ENCODE measurements around the gene GHDC.
"Not testable (repeated sequence)": the region's sequence is repeated elsewhere in the genome, so short reads cannot be mapped to it uniquely, and the experiment has no call there.

The GHDC gene

GRCh38 chr17:42167807-42168206, 26.5 kb downstream of the GHDC start:
- peaks cover 27% of the 10 kb centered on the region for H3K4me1 Mint-ChIP-seq (ENCODE audit: low read depth)
- H3K9me3 Mint-ChIP-seq = no peaks in the 10 kb centered on the region
- intact Hi-C loops (cut with micrococcal nuclease) = loop anchor here (5.0 kb wide), 1 partner anchor 36 kb away; no protein-coding TSS in a partner anchor
- H3K36me3 Mint-ChIP-seq (ENCODE audit: low read depth) = no peaks in the 10 kb centered on the region
- H3K4me3 Mint-ChIP-seq = peak overlapping the region; percentile 27
- H3K27me3 Mint-ChIP-seq = peaks cover 38% of the 10 kb centered on the region
- H3K27ac Mint-ChIP-seq = peak overlapping the region; percentile 20

GRCh38 chr17:42166196-42166763, 28.0 kb downstream of the GHDC start:
- H3K4me3 Mint-ChIP-seq = no peak overlapping the region
- peaks cover 27% of the 10 kb centered on the region for H3K27me3 Mint-ChIP-seq
- no peaks in the 10 kb centered on the region for H3K36me3 Mint-ChIP-seq (ENCODE audit: low read depth)
- intact Hi-C loops (cut with micrococcal nuclease) = loop anchor here (5.0 kb wide), 1 partner anchor 34 kb away; no protein-coding TSS in a partner anchor
- H3K9me3 Mint-ChIP-seq = no peaks in the 10 kb centered on the region
- H3K4me1 Mint-ChIP-seq (ENCODE audit: low read depth) = peaks cover 42% of the 10 kb centered on the region
- H3K27ac Mint-ChIP-seq = no peak overlapping the region

- intact Hi-C loops (cut with micrococcal nuclease) = loop anchor here (5.0 kb wide), 1 partner anchor 33 kb away; no protein-coding TSS in a partner anchor
- H3K36me3 Mint-ChIP-seq (ENCODE audit: low read depth) = no peaks in the 10 kb centered on the region
- H3K4me1 Mint-ChIP-seq (ENCODE audit: low read depth) = peaks cover 46% of the 10 kb centered on the region
- no peak overlapping the region for H3K27ac Mint-ChIP-seq
- H3K9me3 Mint-ChIP-seq = no peaks in the 10 kb centered on the region
- H3K27me3 Mint-ChIP-seq = peaks cover 21% of the 10 kb centered on the region
- no peak overlapping the region for H3K4me3 Mint-ChIP-seq
Observed at GRCh38 chr17:42165751-42166150, 28.5 kb downstream of the GHDC start.

GRCh38 chr17:42163696-42164407, 30.4 kb downstream of the GHDC start:
- Mint-ChIP-seq H3K9me3 (no peaks in the 10 kb centered on the region), H3K27ac (peak overlapping the region; percentile 31), H3K36me3 (ENCODE audit: low read depth) (no peaks in the 10 kb centered on the region), H3K4me1 (ENCODE audit: low read depth) (peaks cover 46% of the 10 kb centered on the region), H3K4me3 (no peak overlapping the region), H3K27me3 (peaks cover 17% of the 10 kb centered on the region)
- intact Hi-C loops (cut with micrococcal nuclease) = no loop called here

GRCh38 chr17:42163113-42163512, 31.2 kb downstream of the GHDC start:
- Mint-ChIP-seq H3K4me3 (no peak overlapping the region), H3K9me3 (no peaks in the 10 kb centered on the region), H3K27me3 (peaks cover 17% of the 10 kb centered on the region), H3K27ac (peak overlapping the region; percentile 31), H3K36me3 (ENCODE audit: low read depth) (no peaks in the 10 kb centered on the region), H3K4me1 (ENCODE audit: low read depth) (peaks cover 44% of the 10 kb centered on the region)
- intact Hi-C loops (cut with micrococcal nuclease) = no loop called here

- Mint-ChIP-seq H3K9me3 (no peaks in the 10 kb centered on the region), H3K27ac (no peak overlapping the region), H3K36me3 (ENCODE audit: low read depth) (no peaks in the 10 kb centered on the region), H3K27me3 (peaks cover 13% of the 10 kb centered on the region), H3K4me1 (ENCODE audit: low read depth) (peaks cover 34% of the 10 kb centered on the region), H3K4me3 (no peak overlapping the region)
- intact Hi-C loops (cut with micrococcal nuclease) = no loop called here
Observed at GRCh38 chr17:42160531-42160910, 33.8 kb downstream of the GHDC start.

GRCh38 chr17:42159796-42160530, 34.3 kb downstream of the GHDC start:
- peaks cover 9% of the 10 kb centered on the region for H3K27me3 Mint-ChIP-seq
- intact Hi-C loops (cut with micrococcal nuclease) = no loop called here
- peaks cover 2% of the 10 kb centered on the region for H3K36me3 Mint-ChIP-seq (ENCODE audit: low read depth)
- H3K27ac Mint-ChIP-seq = no peak overlapping the region
- peaks cover 38% of the 10 kb centered on the region for H3K4me1 Mint-ChIP-seq (ENCODE audit: low read depth)
- H3K4me3 Mint-ChIP-seq = no peak overlapping the region
- no peaks in the 10 kb centered on the region for H3K9me3 Mint-ChIP-seq

GRCh38 chr17:42155614-42156045, 38.7 kb downstream of the GHDC start:
- Mint-ChIP-seq H3K27ac (peak overlapping the region; percentile 94), H3K9me3 (no peaks in the 10 kb centered on the region), H3K4me3 (peak overlapping the region; percentile 78), H3K36me3 (ENCODE audit: low read depth) (peaks cover 42% of the 10 kb centered on the region), H3K4me1 (ENCODE audit: low read depth) (peaks cover 44% of the 10 kb centered on the region), H3K27me3 (no peaks in the 10 kb centered on the region)
- intact Hi-C loops (cut with micrococcal nuclease) = loop anchor here (1.0 kb wide), 1 partner anchor 26 kb away; the partner anchor contains the start of gene KCNH4

- peaks cover 46% of the 10 kb centered on the region for H3K4me1 Mint-ChIP-seq (ENCODE audit: low read depth)
- peak overlapping the region; percentile 94 for H3K27ac Mint-ChIP-seq
- intact Hi-C loops (cut with micrococcal nuclease) = no loop called here
- peaks cover 49% of the 10 kb centered on the region for H3K36me3 Mint-ChIP-seq (ENCODE audit: low read depth)
- no peaks in the 10 kb centered on the region for H3K9me3 Mint-ChIP-seq
- no peaks in the 10 kb centered on the region for H3K27me3 Mint-ChIP-seq
- peak overlapping the region; percentile 78 for H3K4me3 Mint-ChIP-seq
Observed at GRCh38 chr17:42153919-42154742, 40.2 kb downstream of the GHDC start.

- Mint-ChIP-seq H3K36me3 (ENCODE audit: low read depth) (peaks cover 84% of the 10 kb centered on the region), H3K4me1 (ENCODE audit: low read depth) (peaks cover 69% of the 10 kb centered on the region), H3K4me3 (no peak overlapping the region), H3K27ac (peak overlapping the region; percentile 73), H3K9me3 (no peaks in the 10 kb centered on the region), H3K27me3 (no peaks in the 10 kb centered on the region)
- intact Hi-C loops (cut with micrococcal nuclease) = no loop called here
Observed at GRCh38 chr17:42146911-42147607, 47.2 kb downstream of the GHDC start.

- H3K4me3 Mint-ChIP-seq; H3K9me3 Mint-ChIP-seq; H3K27me3 Mint-ChIP-seq; intact Hi-C loops (cut with micrococcal nuclease): not testable (repeated sequence)
- peak overlapping the region; percentile 50 for H3K27ac Mint-ChIP-seq
- peaks cover 82% of the 10 kb centered on the region for H3K4me1 Mint-ChIP-seq (ENCODE audit: low read depth)
- peaks cover 83% of the 10 kb centered on the region for H3K36me3 Mint-ChIP-seq (ENCODE audit: low read depth)
Observed at GRCh38 chr17:42143138-42143537, 51.2 kb downstream of the GHDC start.

GRCh38 chr17:42142371-42142896, 51.9 kb downstream of the GHDC start:
- Mint-ChIP-seq H3K27ac (peak overlapping the region; percentile 50), H3K36me3 (ENCODE audit: low read depth) (peaks cover 83% of the 10 kb centered on the region), H3K4me1 (ENCODE audit: low read depth) (peaks cover 80% of the 10 kb centered on the region), H3K27me3 (no peaks in the 10 kb centered on the region), H3K4me3 (peak overlapping the region; percentile 10), H3K9me3 (no peaks in the 10 kb centered on the region)
- intact Hi-C loops (cut with micrococcal nuclease) = no loop called here

GRCh38 chr17:42141382-42141781, 52.9 kb downstream of the GHDC start:
- intact Hi-C loops (cut with micrococcal nuclease) = no loop called here
- peak overlapping the region; percentile 50 for H3K27ac Mint-ChIP-seq
- H3K9me3 Mint-ChIP-seq = no peaks in the 10 kb centered on the region
- H3K4me1 Mint-ChIP-seq (ENCODE audit: low read depth) = peaks cover 75% of the 10 kb centered on the region
- peaks cover 83% of the 10 kb centered on the region for H3K36me3 Mint-ChIP-seq (ENCODE audit: low read depth)
- H3K4me3 Mint-ChIP-seq = no peak overlapping the region
- no peaks in the 10 kb centered on the region for H3K27me3 Mint-ChIP-seq

All from dendritic cell treated with granulocyte-macrophage colony-stimulating factor and Interleukin-4, amounts not matched to agents 40 ng/mL and 50 ng/mL, for 4 days (primary cell).